HL-60 (cell line): ENCODE results near the gene ARHGAP26.

Experiments
- CTCF ChIP-seq: IDR thresholded peaks from one replicate; pipeline ENCODE4 v1.5.1; 2011; ENCODE audit warnings: low read length, control low read depth, inconsistent platforms; ENCODE audit not compliant: insufficient read depth
- GABPA ChIP-seq: IDR thresholded peaks from 2 replicates; pipeline ENCODE4 v1.6.1; 2012; ENCODE audit warnings: low read depth

GRCh38 chr5:143064676-143065075, 294.5 kb downstream of the ARHGAP26 start:
- TF ChIP-seq CTCF: no peak
- TF ChIP-seq GABPA: no peak
